NT2/D1 (cell line): ENCODE measurements around the gene RNF223.

Experiments
- DNase-seq: peaks from one replicate; pipeline ENCODE4 v3.0.0-alpha.2; 2011; ENCODE audit warnings: low read depth, low spot score
- H3K27me3 ChIP-seq: 2 replicates; pipeline ENCODE4 v1.6.0; 2011; ENCODE audit warnings: mild to moderate bottlenecking; ENCODE audit not compliant: insufficient read length, insufficient read depth
- H3K36me3 ChIP-seq: 2 replicates; pipeline ENCODE4 v1.6.1; 2011; ENCODE audit warnings: mild to moderate bottlenecking, low read length, mixed read lengths; ENCODE audit not compliant: insufficient read depth, insufficient read length
- H3K4me1 ChIP-seq: 2 replicates; pipeline ENCODE4 v1.5.1; 2011; ENCODE audit not compliant: insufficient read depth, insufficient read length
- H3K4me3 ChIP-seq: 2 replicates; pipeline ENCODE4 v1.5.1; 2011; ENCODE audit warnings: low read depth; ENCODE audit not compliant: insufficient read length
- H3K9ac ChIP-seq: 2 replicates; pipeline ENCODE4 v1.6.0; 2011; ENCODE audit warnings: low read depth; ENCODE audit not compliant: insufficient read length
- H3K9me3 ChIP-seq: 2 replicates; pipeline ENCODE4 v1.5.1; 2011; ENCODE audit warnings: mild to moderate bottlenecking, low read length; ENCODE audit not compliant: insufficient read depth
- SUZ12 ChIP-seq: IDR thresholded peaks from 2 replicates; pipeline ENCODE4 v1.6.1; 2011; ENCODE audit not compliant: insufficient read length, insufficient read depth; ENCODE audit errors: extremely low read depth
- YY1 ChIP-seq: IDR thresholded peaks from 2 replicates; pipeline ENCODE4 v1.6.1; 2011; ENCODE audit not compliant: insufficient read length, insufficient read depth
- ZNF274 ChIP-seq: IDR thresholded peaks from 2 replicates; pipeline ENCODE4 v1.6.1; 2011; ENCODE audit warnings: mild to moderate bottlenecking, low read depth, low read length

Gene RNF223

DNA sequence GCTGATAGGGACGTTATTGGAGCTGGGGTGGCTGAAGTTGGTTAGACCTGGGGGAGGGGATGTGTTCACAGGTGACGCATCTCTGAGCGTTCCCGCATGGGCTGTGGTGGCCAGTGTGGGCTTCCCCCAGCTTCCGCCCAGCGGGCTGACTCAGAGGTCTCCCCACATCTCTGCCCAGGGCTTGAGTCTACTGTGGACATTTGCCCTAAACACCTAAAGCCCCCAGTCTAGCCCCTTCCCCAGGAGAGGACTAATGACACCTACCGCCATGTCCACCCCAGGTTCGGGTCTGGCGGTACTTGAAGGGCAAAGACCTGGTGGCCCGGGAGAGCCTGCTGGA, 52.2 kb downstream of the RNF223 start:
- Histone ChIP-seq H3K4me3 (no peak overlapping the region), H3K9ac (peak overlapping the region; percentile 88), H3K9me3 (no peaks in the 10 kb centered on the region), H3K4me1 (peaks cover 28% of the 10 kb centered on the region), H3K27me3 (no peaks in the 10 kb centered on the region), H3K36me3 (peaks cover 42% of the 10 kb centered on the region)
- DNase-seq, result no peak
- no peak for TF ChIP-seq YY1
- TF ChIP-seq ZNF274, result no peak
- TF ChIP-seq SUZ12, result no peak

- H3K27me3 ChIP-seq, result no peaks in the 10 kb centered on the region
- peaks cover 36% of the 10 kb centered on the region for H3K36me3 ChIP-seq
- no peak for TF ChIP-seq SUZ12
- TF ChIP-seq ZNF274, result no peak
- no peak for TF ChIP-seq YY1
- H3K4me3 ChIP-seq, result peak overlapping the region; percentile 76
- H3K9ac ChIP-seq, result peak overlapping the region; percentile 88
- H3K9me3 ChIP-seq, result no peaks in the 10 kb centered on the region
- peaks cover 25% of the 10 kb centered on the region for H3K4me1 ChIP-seq
- DNase-seq, result no peak
Measured at GRCh38 chr1:1021010-1021919, 52.8 kb downstream of the RNF223 start.
